Duodenal mucosa (tissue), 2 donors: Measurements from ENCODE around the gene POMT2.

Experiments
- H3K27ac ChIP-seq: one replicate; pipeline ENCODE4 v1.7.0; 2013; ENCODE audit warnings: low read depth, low read length
- H3K27me3 ChIP-seq, 2 donors: one replicate each; pipeline ENCODE4 v1.7.0; 2013; ENCODE audit warnings: low read length in 2 of 2, control low read depth in 1 of 2; ENCODE audit not compliant: insufficient read depth in 2 of 2, control insufficient read depth in 1 of 2
- H3K36me3 ChIP-seq, 2 donors: one replicate each; pipeline ENCODE4 v1.7.0; 2013; ENCODE audit warnings: low read length in 2 of 2, control low read depth in 1 of 2; ENCODE audit not compliant: insufficient read depth in 2 of 2, control insufficient read depth in 1 of 2
- H3K4me1 ChIP-seq, 2 donors: one replicate each; pipeline ENCODE4 v1.7.0; 2013; ENCODE audit warnings: low read length in 2 of 2, control low read depth in 1 of 2; ENCODE audit not compliant: insufficient read depth in 2 of 2, control insufficient read depth in 1 of 2
- H3K4me3 ChIP-seq, 2 donors: one replicate each; pipeline ENCODE4 v1.7.0; 2013; ENCODE audit warnings: low read length in 2 of 2, low read depth in 1 of 2
- H3K9ac ChIP-seq, 2 donors: one replicate each; pipeline ENCODE4 v1.7.0; 2013; ENCODE audit warnings: low read length in 2 of 2, low read depth in 1 of 2
- H3K9me3 ChIP-seq, 2 donors: one replicate each; pipeline ENCODE4 v1.7.0; 2013; ENCODE audit warnings: low read length in 2 of 2, control low read depth in 1 of 2; ENCODE audit not compliant: control insufficient read depth in 1 of 2

Gene POMT2

GRCh38 chr14:77231721-77232120 is 89.0 kb downstream of the POMT2 start:
- Histone ChIP-seq H3K4me3 (no peak overlapping the region), H3K9me3 (no peaks in the 10 kb centered on the region), H3K4me1 (no peaks in the 10 kb centered on the region)

GRCh38 chr14:77230914-77231313 is 89.8 kb downstream of the POMT2 start:
- Histone ChIP-seq H3K36me3 (no peaks in the 10 kb centered on the region), H3K4me3 (no peak overlapping the region), H3K9me3 (no peaks in the 10 kb centered on the region), H3K9ac (no peak overlapping the region), H3K27ac (no peak overlapping the region), H3K27me3 (no peaks in the 10 kb centered on the region), H3K4me1 (no peaks in the 10 kb centered on the region)

More at GRCh38 chr14:77231721-77232120, 89.0 kb downstream of the POMT2 start:
- H3K27me3 ChIP-seq: no peaks in the 10 kb centered on the region
- H3K36me3 ChIP-seq: no peaks in the 10 kb centered on the region
- no peak overlapping the region for H3K9ac ChIP-seq
- H3K27ac ChIP-seq: no peak overlapping the region

GRCh38 chr14:77228056-77228455 is 92.6 kb downstream of the POMT2 start:
- Histone ChIP-seq H3K4me1 (no peaks in the 10 kb centered on the region), H3K27ac (no peak overlapping the region), H3K4me3 (no peak overlapping the region), H3K9ac (no peak overlapping the region), H3K27me3 (no peaks in the 10 kb centered on the region), H3K36me3 (no peaks in the 10 kb centered on the region), H3K9me3 (no peaks in the 10 kb centered on the region)

GRCh38 chr14:77225892-77226557 is 94.7 kb downstream of the POMT2 start:
- H3K4me1 ChIP-seq: no peaks in the 10 kb centered on the region
- no peak overlapping the region for H3K9ac ChIP-seq
- no peaks in the 10 kb centered on the region for H3K9me3 ChIP-seq

GRCh38 chr14:77225254-77225653 is 95.4 kb downstream of the POMT2 start:
- no peaks in the 10 kb centered on the region for H3K36me3 ChIP-seq
- H3K9me3 ChIP-seq: no peaks in the 10 kb centered on the region
- H3K27ac ChIP-seq: no peak overlapping the region
- no peaks in the 10 kb centered on the region for H3K27me3 ChIP-seq
- no peak overlapping the region for H3K9ac ChIP-seq
- no peak overlapping the region for H3K4me3 ChIP-seq
- H3K4me1 ChIP-seq: no peaks in the 10 kb centered on the region

More at GRCh38 chr14:77225892-77226557, 94.7 kb downstream of the POMT2 start:
- no peaks in the 10 kb centered on the region for H3K36me3 ChIP-seq
- H3K27ac ChIP-seq: no peak overlapping the region
- H3K4me3 ChIP-seq: no peak overlapping the region
- no peaks in the 10 kb centered on the region for H3K27me3 ChIP-seq
